C4-2B (cell line): Measurements from ENCODE around the gene CYYR1.

Experiments
- ZFX ChIP-seq: fragments of 450-650 bp; IDR thresholded peaks from 2 replicates; pipeline ENCODE4 v1.6.1; 2017
- TF ChIP-seq, protein P1 (sequence below): fragments of 450-650 bp; conservative IDR thresholded peaks from 2 replicates; pipeline ENCODE4 v1.5.1; 2017; ENCODE audit warnings: mild to moderate bottlenecking

DNA sequence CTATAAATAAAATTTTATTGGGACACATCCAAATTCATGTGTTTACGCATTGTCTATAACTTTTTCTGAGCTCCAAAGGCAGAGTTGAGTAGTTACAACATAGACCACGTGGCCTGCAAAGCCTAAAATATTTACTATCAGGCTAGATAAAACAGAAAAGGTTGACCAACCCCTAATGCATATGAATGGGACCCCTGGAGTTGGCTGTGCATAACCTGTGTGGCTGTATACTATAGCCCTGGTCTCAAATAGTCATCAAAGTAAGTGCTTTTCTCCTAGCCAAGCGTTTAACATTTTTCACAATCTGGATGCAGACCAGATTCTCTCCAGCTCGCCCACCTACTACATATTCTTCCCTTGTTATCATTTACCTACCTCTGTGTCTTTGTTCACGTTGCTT, 60.4 kb downstream of the CYYR1 start:
- TF ChIP-seq, protein P1, sequence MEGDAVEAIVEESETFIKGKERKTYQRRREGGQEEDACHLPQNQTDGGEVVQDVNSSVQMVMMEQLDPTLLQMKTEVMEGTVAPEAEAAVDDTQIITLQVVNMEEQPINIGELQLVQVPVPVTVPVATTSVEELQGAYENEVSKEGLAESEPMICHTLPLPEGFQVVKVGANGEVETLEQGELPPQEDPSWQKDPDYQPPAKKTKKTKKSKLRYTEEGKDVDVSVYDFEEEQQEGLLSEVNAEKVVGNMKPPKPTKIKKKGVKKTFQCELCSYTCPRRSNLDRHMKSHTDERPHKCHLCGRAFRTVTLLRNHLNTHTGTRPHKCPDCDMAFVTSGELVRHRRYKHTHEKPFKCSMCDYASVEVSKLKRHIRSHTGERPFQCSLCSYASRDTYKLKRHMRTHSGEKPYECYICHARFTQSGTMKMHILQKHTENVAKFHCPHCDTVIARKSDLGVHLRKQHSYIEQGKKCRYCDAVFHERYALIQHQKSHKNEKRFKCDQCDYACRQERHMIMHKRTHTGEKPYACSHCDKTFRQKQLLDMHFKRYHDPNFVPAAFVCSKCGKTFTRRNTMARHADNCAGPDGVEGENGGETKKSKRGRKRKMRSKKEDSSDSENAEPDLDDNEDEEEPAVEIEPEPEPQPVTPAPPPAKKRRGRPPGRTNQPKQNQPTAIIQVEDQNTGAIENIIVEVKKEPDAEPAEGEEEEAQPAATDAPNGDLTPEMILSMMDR, result no peak
- no peak for TF ChIP-seq ZFX
